Measurements from ENCODE around the gene FRYL.

FRYL gene

DNA sequence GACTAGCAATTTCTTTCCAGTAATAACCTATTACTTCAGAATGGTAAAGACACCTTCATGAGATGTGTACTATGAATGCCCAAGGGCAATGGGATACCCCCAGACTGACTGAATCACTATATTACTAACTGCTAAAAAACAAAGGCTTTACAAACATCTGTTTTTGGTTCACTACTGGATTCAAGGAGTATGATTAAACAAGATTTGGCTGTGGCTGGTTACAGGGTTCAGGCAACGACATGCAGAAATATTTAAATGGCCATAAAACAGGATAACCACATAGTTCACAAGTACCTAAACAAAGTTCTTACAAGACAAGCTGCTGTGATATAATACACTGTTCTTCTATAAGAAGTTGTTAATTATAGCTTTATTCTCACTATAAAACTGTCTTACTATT is 128.2 kb downstream of the FRYL start:
- DNase-seq (ENCODE audit: low read depth), result peak; percentile 88
- no peak overlapping the region for H3K4me3 ChIP-seq (ENCODE audit: control insufficient read depth, low read depth, low read length)
- TF ChIP-seq, protein P1, sequence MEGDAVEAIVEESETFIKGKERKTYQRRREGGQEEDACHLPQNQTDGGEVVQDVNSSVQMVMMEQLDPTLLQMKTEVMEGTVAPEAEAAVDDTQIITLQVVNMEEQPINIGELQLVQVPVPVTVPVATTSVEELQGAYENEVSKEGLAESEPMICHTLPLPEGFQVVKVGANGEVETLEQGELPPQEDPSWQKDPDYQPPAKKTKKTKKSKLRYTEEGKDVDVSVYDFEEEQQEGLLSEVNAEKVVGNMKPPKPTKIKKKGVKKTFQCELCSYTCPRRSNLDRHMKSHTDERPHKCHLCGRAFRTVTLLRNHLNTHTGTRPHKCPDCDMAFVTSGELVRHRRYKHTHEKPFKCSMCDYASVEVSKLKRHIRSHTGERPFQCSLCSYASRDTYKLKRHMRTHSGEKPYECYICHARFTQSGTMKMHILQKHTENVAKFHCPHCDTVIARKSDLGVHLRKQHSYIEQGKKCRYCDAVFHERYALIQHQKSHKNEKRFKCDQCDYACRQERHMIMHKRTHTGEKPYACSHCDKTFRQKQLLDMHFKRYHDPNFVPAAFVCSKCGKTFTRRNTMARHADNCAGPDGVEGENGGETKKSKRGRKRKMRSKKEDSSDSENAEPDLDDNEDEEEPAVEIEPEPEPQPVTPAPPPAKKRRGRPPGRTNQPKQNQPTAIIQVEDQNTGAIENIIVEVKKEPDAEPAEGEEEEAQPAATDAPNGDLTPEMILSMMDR (conservative IDR thresholded peaks at IDR 0.05; ENCODE audit: control insufficient read depth, insufficient read depth, low read depth, low read length), result no peak

DNA sequence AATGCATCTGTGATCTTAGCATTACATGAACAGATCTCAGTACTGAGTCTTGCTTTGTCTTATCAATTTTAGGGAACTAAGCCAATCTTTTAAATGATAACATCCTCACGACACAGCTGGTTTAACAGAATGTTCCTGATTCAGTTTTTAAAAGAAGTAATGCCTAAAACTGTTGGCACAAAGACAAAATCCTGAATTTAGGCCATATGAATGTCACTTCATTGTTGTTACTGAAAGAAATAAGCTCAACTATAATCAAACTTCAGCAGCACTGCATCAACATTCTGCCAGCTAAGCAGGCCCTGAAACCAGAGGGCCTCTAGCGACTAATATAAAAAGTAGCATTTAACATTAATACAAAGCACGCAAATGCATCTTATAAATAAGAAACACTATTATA is 130.6 kb downstream of the FRYL start:
- TF ChIP-seq, protein P1 (conservative IDR thresholded peaks at IDR 0.05; ENCODE audit: control insufficient read depth, insufficient read depth, low read depth, low read length), result no peak
- no peak for DNase-seq (ENCODE audit: low read depth)
- no peak overlapping the region for H3K4me3 ChIP-seq (ENCODE audit: control insufficient read depth, low read depth, low read length)

DNA sequence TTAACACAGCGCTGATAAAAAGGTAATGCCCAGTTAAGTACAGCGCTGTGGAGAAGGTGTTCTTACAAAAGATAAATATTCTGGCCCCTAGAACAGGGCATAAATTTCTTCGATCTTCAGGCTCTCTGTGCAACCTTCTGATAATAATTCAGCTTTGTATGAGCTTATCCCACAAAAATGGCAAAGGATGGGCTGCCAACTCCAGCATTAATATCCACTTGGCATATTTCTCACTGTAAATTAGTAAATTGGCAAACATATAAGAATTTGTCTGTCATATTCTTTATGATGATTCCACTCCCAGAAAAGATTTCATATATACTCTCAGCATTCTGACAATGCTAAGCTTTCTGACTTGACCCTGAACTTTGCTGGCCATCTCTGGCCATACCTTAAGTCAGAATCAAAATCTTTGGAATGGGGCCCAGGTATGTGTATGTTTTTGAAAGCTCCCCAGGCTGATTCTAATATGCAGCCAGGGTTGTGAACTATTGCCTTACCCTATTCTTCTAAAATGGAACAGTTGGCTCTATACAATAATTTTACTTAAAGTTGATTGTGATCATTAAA is 134.8 kb downstream of the FRYL start:
- DNase-seq (ENCODE audit: low read depth), result no peak
- H3K4me3 ChIP-seq (ENCODE audit: control insufficient read depth, low read depth, low read length), result no peak overlapping the region
- TF ChIP-seq, protein P1 (conservative IDR thresholded peaks at IDR 0.05; ENCODE audit: control insufficient read depth, insufficient read depth, low read depth, low read length), result no peak

DNA sequence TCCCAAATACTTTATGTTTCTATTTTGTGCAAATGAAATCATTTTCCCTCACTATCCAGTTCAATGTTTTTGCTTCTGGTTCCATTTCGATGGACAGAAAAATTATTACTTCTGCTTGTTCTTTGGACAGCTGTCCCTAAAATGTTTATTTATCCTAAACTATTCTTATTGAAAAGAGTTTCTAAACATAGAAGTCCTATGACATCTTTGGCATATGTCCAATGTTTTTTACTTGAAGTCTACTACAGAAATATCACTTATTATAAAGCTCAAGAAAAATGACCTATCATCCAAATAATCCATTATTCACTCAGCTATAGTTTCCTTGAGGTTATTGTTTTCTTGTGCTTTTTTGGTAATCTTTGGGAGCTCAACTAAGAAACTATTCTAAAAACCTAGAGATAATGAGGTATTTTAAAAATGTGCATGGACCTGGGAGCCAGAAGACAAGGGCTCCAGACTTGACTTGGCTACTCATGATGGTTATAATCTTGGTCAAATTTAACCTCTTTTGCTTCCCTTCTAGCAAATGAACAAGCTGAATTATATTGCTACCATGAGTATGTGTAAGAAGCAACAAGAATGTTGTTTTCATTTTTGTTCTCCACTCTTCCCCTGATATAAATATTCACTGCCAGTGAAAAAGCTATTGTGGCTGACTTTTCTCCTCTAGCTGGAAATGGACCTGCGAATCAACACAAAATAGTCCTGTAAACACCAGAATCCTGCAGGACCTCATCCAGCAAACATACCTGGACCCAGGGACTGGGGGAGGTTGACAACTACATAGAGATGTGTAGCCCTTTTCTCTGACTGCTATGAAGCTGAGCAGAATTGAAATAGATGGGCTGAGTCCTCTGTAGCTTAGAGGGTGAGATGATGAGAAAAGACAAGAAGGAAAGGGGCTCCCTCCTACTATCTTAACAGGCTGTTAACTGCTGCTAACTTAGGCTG is 137.4 kb downstream of the FRYL start:
- H3K4me3 ChIP-seq (ENCODE audit: control insufficient read depth, low read depth, low read length), result no peak overlapping the region
- DNase-seq (ENCODE audit: low read depth), result peak; percentile 26
- TF ChIP-seq, protein P1 (conservative IDR thresholded peaks at IDR 0.05; ENCODE audit: control insufficient read depth, insufficient read depth, low read depth, low read length), result no peak

DNA sequence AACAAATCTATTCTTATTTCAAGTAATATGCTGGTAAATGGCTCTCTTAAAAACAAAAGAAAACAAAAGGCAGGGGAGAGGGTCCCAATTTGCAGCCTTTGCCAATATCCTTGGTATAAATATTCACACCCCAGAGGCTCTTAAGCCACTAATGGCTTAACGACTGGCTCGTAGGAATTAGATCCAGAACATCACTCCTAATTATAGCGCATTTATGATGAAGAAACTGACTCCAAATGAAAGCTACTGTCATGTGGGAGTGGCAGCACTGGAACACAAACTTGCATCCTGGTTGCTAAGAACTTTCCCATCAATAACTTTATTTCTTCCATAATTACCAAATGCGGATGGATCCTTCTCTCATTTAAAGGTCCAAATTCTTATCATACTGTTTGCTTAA is 138.7 kb downstream of the FRYL start:
- H3K4me3 ChIP-seq (ENCODE audit: control insufficient read depth, low read depth, low read length), result no peak overlapping the region
- no peak for DNase-seq (ENCODE audit: low read depth)
- TF ChIP-seq, protein P1 (conservative IDR thresholded peaks at IDR 0.05; ENCODE audit: control insufficient read depth, insufficient read depth, low read depth, low read length), result no peak

DNA sequence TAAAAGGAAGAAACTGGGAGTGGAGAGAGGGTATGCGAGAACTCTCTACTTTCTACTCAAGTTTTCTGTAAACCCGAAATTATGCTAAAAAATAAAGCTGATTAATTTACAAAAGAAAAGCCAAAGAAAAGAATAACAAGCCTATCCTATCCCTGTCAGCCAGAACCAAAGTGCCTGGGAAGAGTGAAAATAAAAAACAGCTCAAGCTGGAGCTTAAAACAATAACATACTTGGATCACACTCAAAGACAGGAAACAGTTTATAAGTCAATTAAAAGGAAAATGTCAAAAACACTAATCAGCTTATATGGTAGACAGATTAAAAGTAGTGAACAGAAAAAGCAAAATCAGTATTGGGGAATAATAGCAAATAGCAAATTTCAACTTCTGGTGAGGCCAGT is 139.4 kb downstream of the FRYL start:
- no peak overlapping the region for H3K4me3 ChIP-seq (ENCODE audit: control insufficient read depth, low read depth, low read length)
- TF ChIP-seq, protein P1 (conservative IDR thresholded peaks at IDR 0.05; ENCODE audit: control insufficient read depth, insufficient read depth, low read depth, low read length), result no peak
- no peak for DNase-seq (ENCODE audit: low read depth)

Data from fibroblast of mammary gland (primary cell).